Measurements from ENCODE around the gene OR51B2.
A peak's percentile ranks its signal among the peaks of the same experiment; 100 is the strongest.
"Not testable (repeated sequence)": the region's sequence is repeated elsewhere in the genome, so short reads cannot be mapped to it uniquely, and the experiment has no call there.

The OR51B2 gene

GRCh38 chr11:5324197-5324596, at the start of gene OR51B2:
TSS of gene OR51B2 (minus strand) at chr11:5324297. CDS start at chr11:5324297, 0 bp downstream.
- no peak for DNase-seq

- peak in 1 of 2 experiments; percentile 1 for DNase-seq
These were observed 45.7 kb upstream of the OR51B2 start for GRCh38 chr11:5369789-5370188.

GRCh38 chr11:5368502-5369043, 44.5 kb upstream of the OR51B2 start:
- DNase-seq: no peak

DNA sequence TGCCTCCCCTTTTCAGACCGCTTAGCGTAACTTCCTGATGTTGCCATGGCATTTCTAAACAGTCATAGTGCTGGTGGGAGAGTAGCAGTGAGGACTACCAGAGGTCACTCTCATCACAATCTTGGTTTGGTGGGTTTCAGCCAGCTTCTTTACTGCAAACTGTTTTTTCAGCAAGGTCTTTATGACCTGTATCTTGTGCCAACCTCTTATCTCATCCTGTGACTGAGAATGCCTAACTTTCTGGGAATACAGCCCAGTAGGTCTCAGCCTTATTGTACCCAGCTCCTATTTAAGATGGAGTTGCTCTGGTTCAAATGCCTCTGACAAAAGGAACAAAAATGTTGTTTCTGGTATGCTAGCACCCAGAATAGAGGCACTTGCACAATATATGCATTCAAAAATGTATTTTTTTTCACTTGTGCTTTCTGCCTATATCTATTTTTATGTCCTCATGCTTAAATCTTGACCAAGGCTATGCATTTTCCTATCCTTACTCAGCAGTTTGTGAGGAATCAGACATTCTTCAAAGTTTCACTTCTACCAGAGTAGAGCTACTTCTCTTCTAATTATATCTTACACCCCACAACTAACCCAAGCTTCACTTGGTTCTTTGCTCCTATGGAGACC, 43.5 kb upstream of the OR51B2 start:
- no peak for DNase-seq

DNA sequence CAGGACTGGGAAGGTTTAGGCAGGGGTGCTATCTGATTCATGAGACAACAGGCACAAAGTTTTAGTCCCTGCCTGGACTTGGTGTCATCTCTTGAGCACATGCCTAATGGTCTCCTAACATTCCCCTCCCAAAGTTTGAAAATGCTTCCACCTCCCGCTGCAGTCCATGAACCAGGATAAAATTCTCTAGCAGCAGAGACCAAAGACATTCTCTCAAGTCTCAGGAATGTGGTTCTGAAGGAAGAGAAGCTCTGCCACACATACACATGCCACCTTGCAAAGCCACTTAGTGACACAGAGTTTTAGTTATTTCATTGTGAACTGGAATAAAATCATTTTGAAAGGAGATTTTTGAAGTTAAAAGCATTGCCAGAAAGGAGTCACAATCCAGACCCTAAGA, 42.8 kb upstream of the OR51B2 start:
- DNase-seq: no peak

- not testable (repeated sequence) for DNase-seq
These were observed 42.3 kb upstream of the OR51B2 start for GRCh38 chr11:5366365-5366764.

GRCh38 chr11:5364214-5364613, 40.1 kb upstream of the OR51B2 start:
- DNase-seq: no peak

- DNase-seq: no peak
These were observed 39.6 kb upstream of the OR51B2 start for GRCh38 chr11:5363679-5364078.

DNA sequence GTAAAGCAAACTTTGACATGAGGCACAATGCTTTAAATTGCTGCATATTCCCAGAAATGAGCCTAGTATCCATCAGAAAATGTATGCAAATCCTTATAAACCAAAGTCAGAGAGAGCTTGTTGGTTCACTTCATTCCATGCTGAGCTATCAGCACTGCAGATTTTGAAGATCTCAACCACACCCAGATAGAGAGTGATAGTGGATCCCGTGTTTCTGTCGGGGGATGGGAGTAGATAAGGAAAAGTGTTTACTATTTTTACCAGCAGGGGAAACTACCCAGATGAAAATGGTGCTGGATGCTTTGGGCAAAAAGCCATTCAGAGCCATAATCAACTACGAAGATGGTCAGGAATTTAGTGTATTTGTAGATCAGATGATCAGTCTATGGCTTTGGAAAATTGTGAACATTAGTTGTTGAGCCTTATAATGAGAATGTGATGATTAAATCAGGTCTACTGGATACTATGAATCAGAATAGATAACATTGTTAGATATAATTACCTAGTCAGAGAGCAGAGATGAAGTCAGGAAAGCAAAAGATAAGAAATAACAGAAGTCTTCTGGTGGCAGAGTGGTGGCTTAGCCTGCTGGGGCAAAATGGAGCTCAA, 38.0 kb upstream of the OR51B2 start:
- DNase-seq: no peak

DNA sequence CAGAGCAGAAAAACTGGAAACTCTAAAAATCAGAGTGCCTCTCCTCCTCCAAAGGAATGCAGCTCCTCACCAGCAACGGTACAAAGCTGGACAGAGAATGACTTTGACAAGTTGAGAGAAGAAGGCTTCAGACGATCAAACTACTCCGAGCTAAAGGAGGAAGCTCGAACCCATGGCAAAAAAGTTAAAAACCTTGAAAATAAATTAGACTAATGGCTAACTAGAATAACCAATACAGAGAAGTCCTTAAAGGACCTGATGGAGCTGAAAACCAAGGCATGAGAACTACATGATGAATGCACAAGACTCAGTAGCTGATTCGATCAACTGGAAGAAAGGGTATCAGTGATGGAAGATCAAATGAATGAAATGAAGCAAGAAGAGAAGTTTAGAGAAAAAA, 31.9 kb upstream of the OR51B2 start:
- DNase-seq: not testable (repeated sequence)

GRCh38 chr11:5351208-5351607, 27.1 kb upstream of the OR51B2 start, which contains the start of gene OR51B6:
TSS of gene OR51B6 (plus strand) at chr11:5351508. CDS start at chr11:5351508, 0 bp downstream.
- DNase-seq: no peak

DNA sequence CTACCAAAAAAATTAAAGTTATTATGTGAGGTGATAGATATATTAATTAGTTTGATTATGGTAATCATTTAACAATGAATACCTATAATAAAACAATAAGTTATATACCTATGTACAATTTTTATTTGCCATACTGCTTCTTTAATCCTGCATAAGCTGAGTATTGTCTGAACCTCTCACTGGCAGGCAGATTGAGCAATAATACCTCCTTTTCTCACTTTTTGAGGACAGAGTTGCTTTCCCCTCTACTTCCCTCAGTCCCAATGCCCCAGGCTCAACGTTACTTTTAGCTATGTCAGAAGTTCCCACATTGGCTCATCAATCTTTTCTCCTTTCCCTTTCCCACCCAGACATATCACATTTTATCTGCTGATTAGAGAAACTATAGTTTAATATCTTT, 25.5 kb upstream of the OR51B2 start:
- no peak for DNase-seq

- no peak for DNase-seq
These were observed 24.6 kb upstream of the OR51B2 start for GRCh38 chr11:5348551-5349194.

DNA sequence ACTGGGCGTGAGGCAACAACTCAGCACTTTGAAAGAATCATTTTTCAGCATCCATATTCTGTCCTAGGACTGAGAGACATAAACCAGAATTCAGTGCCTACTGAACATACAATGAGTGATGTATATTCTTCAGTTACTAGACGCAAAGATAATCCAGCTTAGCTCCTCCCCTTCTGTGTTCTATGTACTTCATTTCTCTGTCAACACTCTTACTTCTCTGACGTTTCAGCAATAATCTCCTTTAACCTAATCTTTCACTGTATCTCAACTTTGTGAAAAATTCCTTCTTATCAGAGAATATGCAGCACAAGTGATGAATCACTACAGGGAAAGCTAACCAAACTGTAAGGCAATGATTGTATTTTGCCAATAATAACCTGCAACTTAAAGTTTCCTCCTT, 21.7 kb upstream of the OR51B2 start:
- no peak for DNase-seq

DNA sequence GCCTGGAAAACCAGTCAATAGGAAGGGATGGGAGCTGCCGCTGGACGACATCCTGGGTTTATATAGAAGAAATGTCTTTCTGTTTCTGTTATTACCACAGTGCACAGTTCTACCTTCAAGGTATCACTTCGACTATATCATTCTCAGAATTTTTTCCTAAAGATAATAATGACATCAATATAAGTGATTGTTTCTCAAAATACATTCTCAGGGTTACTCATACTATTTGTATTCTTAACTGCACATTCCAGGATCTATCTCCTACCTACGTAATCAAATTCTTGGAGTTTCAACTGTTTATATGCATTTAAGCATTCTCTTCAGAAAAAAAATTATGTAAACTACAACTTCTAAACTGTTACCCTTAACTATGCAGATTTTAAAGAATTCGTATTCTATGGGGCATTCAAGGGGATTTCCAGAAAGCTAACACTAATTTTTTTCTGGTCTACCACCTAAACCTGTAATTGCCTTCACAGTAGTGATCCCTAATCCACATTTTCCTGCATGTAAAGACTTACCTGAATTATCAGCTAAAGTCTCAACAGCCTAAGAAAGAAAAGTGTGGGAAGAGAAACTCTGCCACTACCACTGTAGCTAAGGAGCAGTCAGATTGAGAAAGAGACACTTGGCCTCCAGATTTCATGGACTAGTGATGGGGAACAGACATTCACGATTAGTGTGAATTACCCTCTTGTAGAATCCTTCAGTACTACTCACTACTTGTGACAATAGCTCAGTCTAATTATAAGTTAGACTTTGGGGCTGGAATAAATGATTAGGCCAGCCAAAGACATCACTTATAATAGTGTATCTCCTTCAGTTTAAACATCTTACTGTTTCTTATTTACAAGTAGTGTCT, 19.6 kb upstream of the OR51B2 start, which contains the start of gene OR51B5:
OR51B5 (minus strand) TSS at position 51 of the 862 bp plus-strand sequence; CDS start at position 51, 0 bp downstream.
- DNase-seq: no peak

DNA sequence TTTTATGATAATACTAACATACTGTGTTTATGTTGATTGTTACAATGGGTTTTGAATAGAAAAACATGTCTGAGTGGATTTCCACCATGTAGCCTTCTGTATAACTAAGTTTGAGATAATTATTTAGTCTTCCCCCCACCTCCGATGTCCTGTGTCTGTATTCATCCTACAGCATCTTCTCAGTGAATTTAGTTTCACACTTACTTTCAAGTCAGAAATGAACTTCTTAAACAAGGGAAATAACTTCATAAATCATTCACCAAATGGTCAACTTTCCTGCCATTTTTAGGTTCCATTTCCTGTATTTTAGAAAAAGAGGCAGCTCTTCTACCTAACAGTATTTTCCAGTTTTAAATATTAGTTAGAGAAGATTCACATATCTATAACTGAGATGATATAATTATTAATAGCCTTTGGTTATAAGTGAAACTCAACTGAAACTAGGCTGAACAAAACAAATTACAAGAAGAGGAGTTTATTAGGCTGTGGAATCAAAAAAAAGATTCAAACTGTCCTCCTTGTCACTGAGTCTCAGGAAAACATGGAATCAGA, 15.8 kb upstream of the OR51B2 start:
- DNase-seq: no peak

GRCh38 chr11:5337253-5337652, 13.2 kb upstream of the OR51B2 start:
- DNase-seq: not testable (repeated sequence)

- no peak for DNase-seq
These were observed 12.2 kb upstream of the OR51B2 start for GRCh38 chr11:5336331-5336730.

DNA sequence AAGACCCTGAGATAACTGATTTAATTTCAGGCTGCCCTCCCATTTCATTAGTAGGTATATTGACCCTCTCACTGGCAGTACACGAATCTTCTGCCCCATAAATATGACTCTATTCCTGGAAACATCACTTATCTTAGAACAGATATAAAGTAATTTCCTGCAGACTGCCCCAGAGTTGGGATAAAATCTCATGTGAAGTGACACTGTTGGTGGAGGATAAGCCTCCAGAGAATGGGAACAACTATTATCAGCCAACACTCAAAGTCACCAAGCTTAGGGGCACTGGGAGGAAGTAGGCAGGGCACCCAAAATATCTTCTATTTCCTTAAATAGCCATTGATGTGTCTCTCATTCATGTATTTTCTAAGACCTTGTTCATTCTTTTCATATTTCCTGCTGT, 11.1 kb upstream of the OR51B2 start:
- DNase-seq: no peak

GRCh38 chr11:5317292-5317691, 6.8 kb downstream of the OR51B2 start:
- no peak for DNase-seq

GRCh38 chr11:5313326-5314023, 10.6 kb downstream of the OR51B2 start:
- not testable (repeated sequence) for DNase-seq

- DNase-seq: no peak
These were observed 13.7 kb downstream of the OR51B2 start for GRCh38 chr11:5310423-5310822.
